Liver (tissue), 9 donors: ENCODE measurements around the gene DOCK9. TPM values are rescaled to one million over a fixed set of nuclear protein-coding genes. Genes with fewer than 3 reads are reported as not detected.

Experiments
- DNase-seq: peaks from one replicate; pipeline ENCODE4 v3.0.0-alpha.2; 2017; ENCODE audit warnings: low spot score
- H3K27ac ChIP-seq, 2 donors: one replicate each; pipeline ENCODE4 v1.7.0; 2013; ENCODE audit warnings: inconsistent platforms in 2 of 2, low read length in 2 of 2, control low read depth in 1 of 2, low read depth in 1 of 2, mild to moderate bottlenecking in 1 of 2
- H3K27me3 ChIP-seq, 4 donors: one replicate each; pipeline versions ENCODE4 v1.6.1 to v1.7.0; 2013; ENCODE audit warnings: low read length in 3 of 4, inconsistent platforms in 1 of 4, mild to moderate bottlenecking in 1 of 4, moderate library complexity in 1 of 4; ENCODE audit not compliant: control insufficient read depth in 4 of 4, insufficient read depth in 4 of 4
- H3K36me3 ChIP-seq, 4 donors: one replicate each; pipeline versions ENCODE4 v1.6.1 to v1.7.0; 2013; ENCODE audit warnings: low read length in 3 of 4, mild to moderate bottlenecking in 3 of 4, low read depth in 1 of 4, moderate library complexity in 1 of 4; ENCODE audit not compliant: control insufficient read depth in 4 of 4, insufficient read depth in 3 of 4
- H3K4me1 ChIP-seq, 4 donors: one replicate each; pipeline versions ENCODE4 v1.6.1 to v1.7.0; 2013; ENCODE audit warnings: low read length in 3 of 4, mild to moderate bottlenecking in 3 of 4, moderate library complexity in 1 of 4; ENCODE audit not compliant: control insufficient read depth in 4 of 4, insufficient read depth in 4 of 4
- H3K4me3 ChIP-seq, 3 donors: one replicate each; pipeline versions ENCODE4 v1.6.1 to v1.7.0; 2013; ENCODE audit warnings: low read length in 3 of 3, control low read depth in 1 of 3, low read depth in 1 of 3, mild to moderate bottlenecking in 1 of 3
- H3K9ac ChIP-seq, 2 donors: one replicate each; pipeline ENCODE4 v1.7.0; 2013; ENCODE audit warnings: low read length in 2 of 2, mild to moderate bottlenecking in 2 of 2, moderate library complexity in 2 of 2, control low read depth in 1 of 2, low read depth in 1 of 2
- H3K9me3 ChIP-seq, 4 donors: one replicate each; pipeline versions ENCODE4 v1.6.1 to v1.7.0; 2013; ENCODE audit warnings: low read length in 3 of 4; ENCODE audit not compliant: control insufficient read depth in 4 of 4
- FOXA1 ChIP-seq: IDR thresholded peaks from 2 replicates; pipeline ENCODE4 v1.6.1; 2016; ENCODE audit warnings: antibody characterized with exemption
- FOXA2 ChIP-seq: IDR thresholded peaks from 2 replicates; pipeline ENCODE4 v1.6.1; 2016; ENCODE audit warnings: antibody characterized with exemption
- GABPA ChIP-seq, 2 donors: IDR thresholded peaks in 1 of 2; conservative IDR thresholded peaks in 1 of 2; 2 replicates each; pipeline ENCODE4 v1.6.1; 2016; ENCODE audit warnings: antibody characterized with exemption in 2 of 2, mild to moderate bottlenecking in 1 of 2, moderate library complexity in 1 of 2
- HNF4A ChIP-seq, 2 donors: conservative IDR thresholded peaks; 2 replicates each; pipeline ENCODE4 v1.6.1; 2016; ENCODE audit warnings: antibody characterized with exemption in 2 of 2, mild to moderate bottlenecking in 2 of 2
- HNF4G ChIP-seq: IDR thresholded peaks from 2 replicates; pipeline ENCODE4 v1.6.1; 2016; ENCODE audit warnings: antibody characterized with exemption
- JUND ChIP-seq, 2 donors: IDR thresholded peaks; 2 replicates each; pipeline ENCODE4 v1.6.1; 2016; ENCODE audit warnings: antibody characterized with exemption in 2 of 2
- NR2F2 ChIP-seq: IDR thresholded peaks from 2 replicates; pipeline ENCODE4 v1.6.1; 2016; ENCODE audit warnings: antibody characterized with exemption
- RXRA ChIP-seq, 2 donors: IDR thresholded peaks; 2 replicates each; pipeline ENCODE4 v1.6.1; 2017 to 2018; ENCODE audit warnings: antibody characterized with exemption in 2 of 2, mild to moderate bottlenecking in 1 of 2
- SP1 ChIP-seq: IDR thresholded peaks from 2 replicates; pipeline ENCODE4 v1.6.1; 2018; ENCODE audit warnings: antibody characterized with exemption, mild to moderate bottlenecking
- TAF1 ChIP-seq: conservative IDR thresholded peaks from 2 replicates; pipeline ENCODE4 v1.6.1; 2016; ENCODE audit warnings: antibody characterized with exemption, mild to moderate bottlenecking
- YY1 ChIP-seq: IDR thresholded peaks from 2 replicates; pipeline ENCODE4 v1.6.1; 2016; ENCODE audit warnings: antibody characterized with exemption, mild to moderate bottlenecking
- WGBS: extraction: QIAGEN DNeasy Blood & Tissue Kit; methylation state at CpG from one replicate; pipeline ENCODE4 v1.1.7; 2013; 5-methylcytosine and 5-hydroxymethylcytosine counted together
- polyA plus RNA-seq, 2 donors: library from polyadenylated mRNA; stranded (reverse) in 1 of 2; unstranded in 1 of 2; fragments of 200-250 nt in 1 of 2; fragments of >200 nt in 1 of 2; fragmentation: Nextera tagmentation in 1 of 2; extraction: Ambion mirVana in 1 of 2; gene quantifications; one replicate each; pipeline versions ENCODE4 v1.2.1 to v1.2.3, GENCODE V29; 2013 to 2015
- total RNA-seq, 2 donors: library from RNA; depleted of rRNA; stranded (reverse); fragments of >200 nt; gene quantifications; one replicate each; pipeline ENCODE4 v1.2.3, GENCODE V29; 2014
- TF ChIP-seq, protein P1 (sequence below): fragments of 150-350 bp; IDR thresholded peaks from 2 replicates; pipeline ENCODE4 v1.5.1; 2017; ENCODE audit warnings: improper control_type of control experiment, low read depth, low read length; ENCODE audit not compliant: missing input control
- TF ChIP-seq, protein P2 (sequence below): IDR thresholded peaks from 2 replicates; pipeline ENCODE4 v1.6.1; 2016; ENCODE audit warnings: antibody characterized with exemption
- TF ChIP-seq, protein P3 (sequence below): IDR thresholded peaks from 2 replicates; pipeline ENCODE4 v1.6.1; 2016; ENCODE audit warnings: antibody characterized with exemption, mild to moderate bottlenecking
- TF ChIP-seq, protein P4 (sequence below): IDR thresholded peaks from 2 replicates; pipeline ENCODE4 v1.6.1; 2016; ENCODE audit warnings: antibody characterized with exemption
- TF ChIP-seq, protein P5 (sequence below): IDR thresholded peaks from 2 replicates; pipeline ENCODE4 v1.6.1; 2016; ENCODE audit warnings: antibody characterized with exemption
- donor health status: healthy.
- donor health status: healthy.
- donor health status: healthy.
- donor health status: healthy.
- donor health status: healthy.

DOCK9 gene
- total and polyA plus RNA-seq, 4 donors = 5.4 to 31.3 (median 10.6) TPM

DNA sequence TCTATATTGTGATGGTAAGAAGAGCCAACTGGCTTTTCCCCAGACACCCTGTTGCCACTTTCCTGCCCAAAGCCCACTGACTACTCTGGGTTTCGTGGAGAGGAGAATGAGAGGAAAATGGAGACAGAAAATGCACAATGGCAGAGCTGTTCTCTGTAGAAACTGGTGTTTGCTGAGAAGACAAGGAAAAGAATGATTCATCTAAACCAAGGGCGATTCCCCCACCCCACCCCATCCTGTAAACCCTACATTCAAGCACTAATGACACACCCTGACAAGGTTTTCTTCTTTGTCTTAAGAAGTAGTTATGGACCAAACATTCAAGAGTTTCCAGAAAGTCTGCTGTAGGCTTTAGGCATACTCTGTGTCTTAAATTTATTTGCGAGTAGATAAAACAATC lies 68.8 kb downstream of the DOCK9 start:
- no peak for DNase-seq
- TF ChIP-seq HNF4A (conservative IDR thresholded peaks at IDR 0.05) (no peak), GABPA (IDR thresholded peaks at IDR 0.05 in 1 of 2, conservative IDR thresholded peaks at IDR 0.05 in 1 of 2) (no peak), HNF4G (no peak), FOXA1 (no peak), NR2F2 (no peak), SP1 (no peak), FOXA2 (no peak), JUND (IDR thresholded peaks at IDR 0.05) (no peak), TAF1 (no peak), RXRA (IDR thresholded peaks at IDR 0.05) (no peak), YY1 (no peak)
- TF ChIP-seq, protein P1, sequence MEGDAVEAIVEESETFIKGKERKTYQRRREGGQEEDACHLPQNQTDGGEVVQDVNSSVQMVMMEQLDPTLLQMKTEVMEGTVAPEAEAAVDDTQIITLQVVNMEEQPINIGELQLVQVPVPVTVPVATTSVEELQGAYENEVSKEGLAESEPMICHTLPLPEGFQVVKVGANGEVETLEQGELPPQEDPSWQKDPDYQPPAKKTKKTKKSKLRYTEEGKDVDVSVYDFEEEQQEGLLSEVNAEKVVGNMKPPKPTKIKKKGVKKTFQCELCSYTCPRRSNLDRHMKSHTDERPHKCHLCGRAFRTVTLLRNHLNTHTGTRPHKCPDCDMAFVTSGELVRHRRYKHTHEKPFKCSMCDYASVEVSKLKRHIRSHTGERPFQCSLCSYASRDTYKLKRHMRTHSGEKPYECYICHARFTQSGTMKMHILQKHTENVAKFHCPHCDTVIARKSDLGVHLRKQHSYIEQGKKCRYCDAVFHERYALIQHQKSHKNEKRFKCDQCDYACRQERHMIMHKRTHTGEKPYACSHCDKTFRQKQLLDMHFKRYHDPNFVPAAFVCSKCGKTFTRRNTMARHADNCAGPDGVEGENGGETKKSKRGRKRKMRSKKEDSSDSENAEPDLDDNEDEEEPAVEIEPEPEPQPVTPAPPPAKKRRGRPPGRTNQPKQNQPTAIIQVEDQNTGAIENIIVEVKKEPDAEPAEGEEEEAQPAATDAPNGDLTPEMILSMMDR = no peak
- TF ChIP-seq, protein P2, sequence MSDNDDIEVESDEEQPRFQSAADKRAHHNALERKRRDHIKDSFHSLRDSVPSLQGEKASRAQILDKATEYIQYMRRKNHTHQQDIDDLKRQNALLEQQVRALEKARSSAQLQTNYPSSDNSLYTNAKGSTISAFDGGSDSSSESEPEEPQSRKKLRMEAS = no peak
- TF ChIP-seq, protein P3, sequence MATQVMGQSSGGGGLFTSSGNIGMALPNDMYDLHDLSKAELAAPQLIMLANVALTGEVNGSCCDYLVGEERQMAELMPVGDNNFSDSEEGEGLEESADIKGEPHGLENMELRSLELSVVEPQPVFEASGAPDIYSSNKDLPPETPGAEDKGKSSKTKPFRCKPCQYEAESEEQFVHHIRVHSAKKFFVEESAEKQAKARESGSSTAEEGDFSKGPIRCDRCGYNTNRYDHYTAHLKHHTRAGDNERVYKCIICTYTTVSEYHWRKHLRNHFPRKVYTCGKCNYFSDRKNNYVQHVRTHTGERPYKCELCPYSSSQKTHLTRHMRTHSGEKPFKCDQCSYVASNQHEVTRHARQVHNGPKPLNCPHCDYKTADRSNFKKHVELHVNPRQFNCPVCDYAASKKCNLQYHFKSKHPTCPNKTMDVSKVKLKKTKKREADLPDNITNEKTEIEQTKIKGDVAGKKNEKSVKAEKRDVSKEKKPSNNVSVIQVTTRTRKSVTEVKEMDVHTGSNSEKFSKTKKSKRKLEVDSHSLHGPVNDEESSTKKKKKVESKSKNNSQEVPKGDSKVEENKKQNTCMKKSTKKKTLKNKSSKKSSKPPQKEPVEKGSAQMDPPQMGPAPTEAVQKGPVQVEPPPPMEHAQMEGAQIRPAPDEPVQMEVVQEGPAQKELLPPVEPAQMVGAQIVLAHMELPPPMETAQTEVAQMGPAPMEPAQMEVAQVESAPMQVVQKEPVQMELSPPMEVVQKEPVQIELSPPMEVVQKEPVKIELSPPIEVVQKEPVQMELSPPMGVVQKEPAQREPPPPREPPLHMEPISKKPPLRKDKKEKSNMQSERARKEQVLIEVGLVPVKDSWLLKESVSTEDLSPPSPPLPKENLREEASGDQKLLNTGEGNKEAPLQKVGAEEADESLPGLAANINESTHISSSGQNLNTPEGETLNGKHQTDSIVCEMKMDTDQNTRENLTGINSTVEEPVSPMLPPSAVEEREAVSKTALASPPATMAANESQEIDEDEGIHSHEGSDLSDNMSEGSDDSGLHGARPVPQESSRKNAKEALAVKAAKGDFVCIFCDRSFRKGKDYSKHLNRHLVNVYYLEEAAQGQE = no peak
- TF ChIP-seq, protein P4, sequence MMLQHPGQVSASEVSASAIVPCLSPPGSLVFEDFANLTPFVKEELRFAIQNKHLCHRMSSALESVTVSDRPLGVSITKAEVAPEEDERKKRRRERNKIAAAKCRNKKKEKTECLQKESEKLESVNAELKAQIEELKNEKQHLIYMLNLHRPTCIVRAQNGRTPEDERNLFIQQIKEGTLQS = no peak
- TF ChIP-seq, protein P5, sequence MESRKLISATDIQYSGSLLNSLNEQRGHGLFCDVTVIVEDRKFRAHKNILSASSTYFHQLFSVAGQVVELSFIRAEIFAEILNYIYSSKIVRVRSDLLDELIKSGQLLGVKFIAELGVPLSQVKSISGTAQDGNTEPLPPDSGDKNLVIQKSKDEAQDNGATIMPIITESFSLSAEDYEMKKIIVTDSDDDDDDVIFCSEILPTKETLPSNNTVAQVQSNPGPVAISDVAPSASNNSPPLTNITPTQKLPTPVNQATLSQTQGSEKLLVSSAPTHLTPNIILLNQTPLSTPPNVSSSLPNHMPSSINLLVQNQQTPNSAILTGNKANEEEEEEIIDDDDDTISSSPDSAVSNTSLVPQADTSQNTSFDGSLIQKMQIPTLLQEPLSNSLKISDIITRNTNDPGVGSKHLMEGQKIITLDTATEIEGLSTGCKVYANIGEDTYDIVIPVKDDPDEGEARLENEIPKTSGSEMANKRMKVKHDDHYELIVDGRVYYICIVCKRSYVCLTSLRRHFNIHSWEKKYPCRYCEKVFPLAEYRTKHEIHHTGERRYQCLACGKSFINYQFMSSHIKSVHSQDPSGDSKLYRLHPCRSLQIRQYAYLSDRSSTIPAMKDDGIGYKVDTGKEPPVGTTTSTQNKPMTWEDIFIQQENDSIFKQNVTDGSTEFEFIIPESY = no peak
- no peaks in the 10 kb centered on the region for H3K27me3 ChIP-seq
- 97% methylated on average over 3 of the region's 3 CpGs for WGBS
- H3K9ac ChIP-seq = no peak overlapping the region
- H3K36me3 ChIP-seq = peaks cover 0 to 2% (median 0%) of the 10 kb centered on the region in 4 donors
- no peaks in the 10 kb centered on the region for H3K9me3 ChIP-seq
- no peaks in the 10 kb centered on the region for H3K4me1 ChIP-seq
- no peak overlapping the region for H3K27ac ChIP-seq
- no peak overlapping the region for H3K4me3 ChIP-seq
